Activated CD4-positive, alpha-beta T cell treated with anti-CD3 and anti-CD28 coated beads for 36 hours (primary cell): ENCODE data around the gene FGF12. TPM values are rescaled to one million over a fixed set of nuclear protein-coding genes. Genes with fewer than 3 reads are reported as not detected.

Experiments used
- ATAC-seq: fragments of 200-7000 bp; cut with Tn5 transposase; one replicate; pipeline ENCODE4 v1.10.0; 2021; ENCODE audit warnings: mild to moderate bottlenecking, moderate library complexity
- CTCF ChIA-PET: fragments of 350-600 bp; sonication (Branson Sonifier 250); formaldehyde crosslinking; loops from one replicate; lab custom pipeline; 2021; ENCODE audit warnings: antibody characterized with exemption; lab: Charles Lee
- POLR2A ChIA-PET: fragments of 350-600 bp; sonication (Branson Sonifier 250); formaldehyde crosslinking; loops from one replicate; lab custom pipeline; 2021; ENCODE audit warnings: antibody characterized with exemption, inconsistent platforms; lab: Charles Lee
- DNase-seq: peaks from one replicate; pipeline ENCODE4 v3.0.0-alpha.2; 2020
- H3K27ac Mint-ChIP-seq: one replicate; pipeline ENCODE4 v1.8.0; 2021; ENCODE audit warnings: mixed read lengths
- H3K27me3 Mint-ChIP-seq: one replicate; pipeline ENCODE4 v1.8.0; 2021; ENCODE audit warnings: mixed read lengths
- H3K36me3 Mint-ChIP-seq: one replicate; pipeline ENCODE4 v1.8.0; 2021; ENCODE audit warnings: low read depth, mixed read lengths
- H3K4me1 Mint-ChIP-seq: one replicate; pipeline ENCODE4 v1.8.0; 2021; ENCODE audit warnings: mixed read lengths
- H3K4me3 Mint-ChIP-seq: one replicate; pipeline ENCODE4 v1.8.0; 2021; ENCODE audit warnings: mild to moderate bottlenecking, moderate library complexity, mixed read lengths
- H3K9me3 Mint-ChIP-seq: one replicate; pipeline ENCODE4 v1.8.0; 2021; ENCODE audit warnings: low read depth, mixed read lengths
- intact Hi-C, 2 experiments: fragments of 100-400 bp; cut with DNase I in 1 of 2; cut with micrococcal nuclease in 1 of 2; formaldehyde crosslinking; loops; one replicate each; pipeline versions ENCODE4 v1.14.2 to v1.15.1; 2022 to 2024; cut with DNase I, micrococcal nuclease
- total RNA-seq, 2 experiments: library from RNA; stranded (reverse); gene quantifications; one replicate each; pipeline ENCODE4 v1.2.3, GENCODE V29; 2021

The FGF12 gene
- total RNA-seq, 2 experiments from 2014 or later = not detected

GRCh38 chr3:192371870-192372400, 355.4 kb downstream of the FGF12 start:
- Mint-ChIP-seq H3K4me1 (no peaks in the 10 kb centered on the region), H3K9me3 (no peaks in the 10 kb centered on the region), H3K36me3 (no peaks in the 10 kb centered on the region), H3K27ac (no peak overlapping the region), H3K27me3 (no peaks in the 10 kb centered on the region), H3K4me3 (no peak overlapping the region)
- CTCF ChIA-PET = no interaction called here
- DNase-seq = no peak
- no peak for ATAC-seq
- POLR2A ChIA-PET = no interaction called here
- intact Hi-C loops = no loop called here

- intact Hi-C loops = no loop called here
- Mint-ChIP-seq H3K4me1 (no peaks in the 10 kb centered on the region), H3K9me3 (no peaks in the 10 kb centered on the region), H3K27ac (no peak overlapping the region), H3K4me3 (no peak overlapping the region), H3K27me3 (no peaks in the 10 kb centered on the region), H3K36me3 (no peaks in the 10 kb centered on the region)
- CTCF ChIA-PET = no interaction called here
- ATAC-seq (no peak), DNase-seq (no peak)
- POLR2A ChIA-PET = no interaction called here
These were observed 359.7 kb downstream of the FGF12 start for GRCh38 chr3:192367616-192368015.

GRCh38 chr3:192366916-192367315, 360.4 kb downstream of the FGF12 start:
- intact Hi-C loops = no loop called here
- Mint-ChIP-seq H3K9me3 (no peaks in the 10 kb centered on the region), H3K27ac (no peak overlapping the region), H3K36me3 (no peaks in the 10 kb centered on the region), H3K27me3 (no peaks in the 10 kb centered on the region), H3K4me3 (no peak overlapping the region), H3K4me1 (no peaks in the 10 kb centered on the region)
- ATAC-seq (no peak), DNase-seq (no peak)
- CTCF ChIA-PET = interaction anchor here (0.8 kb wide), 1 partner anchor 11 kb away, joined by 3 read pairs; no protein-coding TSS in a partner anchor
- POLR2A ChIA-PET = no interaction called here

- DNase-seq = no peak
- Mint-ChIP-seq H3K4me1 (no peaks in the 10 kb centered on the region), H3K36me3 (no peaks in the 10 kb centered on the region), H3K9me3 (no peaks in the 10 kb centered on the region), H3K27me3 (no peaks in the 10 kb centered on the region), H3K4me3 (no peak overlapping the region), H3K27ac (no peak overlapping the region)
- ChIA-PET CTCF (no interaction called here), POLR2A (no interaction called here)
- intact Hi-C loops = no loop called here
- ATAC-seq = no peak
These were observed 361.8 kb downstream of the FGF12 start for GRCh38 chr3:192365571-192365970.

- intact Hi-C loops = no loop called here
- Mint-ChIP-seq H3K4me1 (no peaks in the 10 kb centered on the region), H3K36me3 (no peaks in the 10 kb centered on the region), H3K4me3 (no peak overlapping the region), H3K27ac (no peak overlapping the region), H3K9me3 (no peaks in the 10 kb centered on the region), H3K27me3 (no peaks in the 10 kb centered on the region)
- DNase-seq (no peak), ATAC-seq (no peak)
- ChIA-PET CTCF (no interaction called here), POLR2A (no interaction called here)
These were observed 363.0 kb downstream of the FGF12 start for GRCh38 chr3:192364316-192364715.

- DNase-seq = no peak
- H3K27ac Mint-ChIP-seq = no peak overlapping the region
- ChIA-PET POLR2A (no interaction called here), CTCF (no interaction called here)
- H3K27me3 Mint-ChIP-seq = no peaks in the 10 kb centered on the region
- H3K4me3 Mint-ChIP-seq = no peak overlapping the region
- no peaks in the 10 kb centered on the region for H3K9me3 Mint-ChIP-seq
- intact Hi-C loops = no loop called here
- no peaks in the 10 kb centered on the region for H3K4me1 Mint-ChIP-seq
- ATAC-seq = no peak
- H3K36me3 Mint-ChIP-seq = no peaks in the 10 kb centered on the region
These were observed 372.7 kb downstream of the FGF12 start for GRCh38 chr3:192354687-192355086.

GRCh38 chr3:192352142-192352541, 375.2 kb downstream of the FGF12 start:
- H3K36me3 Mint-ChIP-seq = no peaks in the 10 kb centered on the region
- no peak for DNase-seq
- H3K4me1 Mint-ChIP-seq = no peaks in the 10 kb centered on the region
- intact Hi-C loops = no loop called here
- no peak overlapping the region for H3K4me3 Mint-ChIP-seq
- no peak for ATAC-seq
- ChIA-PET POLR2A (no interaction called here), CTCF (no interaction called here)
- H3K27me3 Mint-ChIP-seq = no peaks in the 10 kb centered on the region
- H3K27ac Mint-ChIP-seq = no peak overlapping the region
- H3K9me3 Mint-ChIP-seq = no peaks in the 10 kb centered on the region

- Mint-ChIP-seq H3K27ac (no peak overlapping the region), H3K36me3 (no peaks in the 10 kb centered on the region), H3K9me3 (no peaks in the 10 kb centered on the region), H3K27me3 (no peaks in the 10 kb centered on the region), H3K4me1 (no peaks in the 10 kb centered on the region), H3K4me3 (no peak overlapping the region)
- intact Hi-C loops = no loop called here
- no peak for ATAC-seq
- ChIA-PET POLR2A (no interaction called here), CTCF (no interaction called here)
- no peak for DNase-seq
These were observed 375.9 kb downstream of the FGF12 start for GRCh38 chr3:192351441-192351840.

GRCh38 chr3:192340031-192340430, 387.3 kb downstream of the FGF12 start:
- no peaks in the 10 kb centered on the region for H3K4me1 Mint-ChIP-seq
- CTCF ChIA-PET = interaction anchor here (1.8 kb wide), 1 partner anchor 11 kb away, joined by 4 read pairs; no protein-coding TSS in a partner anchor
- H3K27ac Mint-ChIP-seq = no peak overlapping the region
- H3K36me3 Mint-ChIP-seq = no peaks in the 10 kb centered on the region
- POLR2A ChIA-PET = no interaction called here
- no peak for ATAC-seq
- H3K27me3 Mint-ChIP-seq = peaks cover 2% of the 10 kb centered on the region
- intact Hi-C loops = no loop called here
- no peak for DNase-seq
- H3K9me3 Mint-ChIP-seq = no peaks in the 10 kb centered on the region
- H3K4me3 Mint-ChIP-seq = no peak overlapping the region

GRCh38 chr3:192339214-192339613, 388.1 kb downstream of the FGF12 start:
- Mint-ChIP-seq H3K27me3 (peaks cover 2% of the 10 kb centered on the region), H3K36me3 (no peaks in the 10 kb centered on the region), H3K27ac (no peak overlapping the region), H3K4me1 (no peaks in the 10 kb centered on the region), H3K9me3 (no peaks in the 10 kb centered on the region), H3K4me3 (no peak overlapping the region)
- intact Hi-C loops = no loop called here
- ATAC-seq = no peak
- ChIA-PET CTCF (interaction anchor here (1.8 kb wide), 1 partner anchor 11 kb away, joined by 4 read pairs; no protein-coding TSS in a partner anchor), POLR2A (no interaction called here)
- DNase-seq = no peak

- CTCF ChIA-PET = no interaction called here
- POLR2A ChIA-PET = no interaction called here
- DNase-seq (no peak), ATAC-seq (no peak)
- Mint-ChIP-seq H3K4me3 (no peak overlapping the region), H3K27me3 (no peaks in the 10 kb centered on the region), H3K9me3 (no peaks in the 10 kb centered on the region), H3K27ac (no peak overlapping the region), H3K4me1 (peaks cover 11% of the 10 kb centered on the region), H3K36me3 (no peaks in the 10 kb centered on the region)
- intact Hi-C loops = no loop called here
These were observed 391.1 kb downstream of the FGF12 start for GRCh38 chr3:192336286-192336685.

GRCh38 chr3:192332386-192333291, 394.7 kb downstream of the FGF12 start:
- no peak overlapping the region for H3K27ac Mint-ChIP-seq
- CTCF ChIA-PET = interaction anchor here (0.6 to 1.3 kb wide), 3 partner anchors 11 to 111 kb away, joined by 3 to 5 read pairs (median 4); no protein-coding TSS in a partner anchor
- intact Hi-C loops = no loop called here

More at GRCh38 chr3:192332386-192333291, 394.7 kb downstream of the FGF12 start:
- Mint-ChIP-seq H3K36me3 (no peaks in the 10 kb centered on the region), H3K27me3 (no peaks in the 10 kb centered on the region), H3K4me3 (no peak overlapping the region), H3K4me1 (peaks cover 11% of the 10 kb centered on the region), H3K9me3 (no peaks in the 10 kb centered on the region)
- no peak for ATAC-seq
- POLR2A ChIA-PET = no interaction called here
- DNase-seq = no peak
